HCT116 (cell line): ENCODE measurements around the gene ROR2.

ENCODE experiments used
- POLR2AphosphoS5 ChIP-seq: IDR thresholded peaks from 2 replicates; pipeline ENCODE4 v1.6.1; 2011; ENCODE audit warnings: mild to moderate bottlenecking, low read depth, low read length, moderate library complexity
- SIN3A ChIP-seq: IDR thresholded peaks from 2 replicates; pipeline ENCODE4 v1.6.1; 2012; ENCODE audit warnings: low read depth
- TCF7L2 ChIP-seq: IDR thresholded peaks from 2 replicates; pipeline ENCODE4 v1.7.0; 2011; ENCODE audit warnings: borderline replicate concordance, inconsistent platforms; ENCODE audit not compliant: insufficient read depth, insufficient read length; ENCODE audit errors: extremely low read depth
- ZFX ChIP-seq: fragments of 450-650 bp; IDR thresholded peaks from 2 replicates; pipeline ENCODE4 v1.6.1; 2017
- TF ChIP-seq, protein P1 (sequence below), 3 experiments: fragments of 200-600 bp in 1 of 3; sonication (generic) in 1 of 3; IDR thresholded peaks in 2 of 3; conservative IDR thresholded peaks in 1 of 3; 2 replicates each; pipeline ENCODE4 v1.5.1; 2012 to 2017; ENCODE audit warnings: low read depth in 2 of 3, low read length in 2 of 3, antibody characterized with exemption in 1 of 3, borderline replicate concordance in 1 of 3, control low read depth in 1 of 3, mild to moderate bottlenecking in 1 of 3, mixed read lengths in 1 of 3, mixed run types in 1 of 3, moderate library complexity in 1 of 3; ENCODE audit not compliant: insufficient read depth in 1 of 3

DNA sequence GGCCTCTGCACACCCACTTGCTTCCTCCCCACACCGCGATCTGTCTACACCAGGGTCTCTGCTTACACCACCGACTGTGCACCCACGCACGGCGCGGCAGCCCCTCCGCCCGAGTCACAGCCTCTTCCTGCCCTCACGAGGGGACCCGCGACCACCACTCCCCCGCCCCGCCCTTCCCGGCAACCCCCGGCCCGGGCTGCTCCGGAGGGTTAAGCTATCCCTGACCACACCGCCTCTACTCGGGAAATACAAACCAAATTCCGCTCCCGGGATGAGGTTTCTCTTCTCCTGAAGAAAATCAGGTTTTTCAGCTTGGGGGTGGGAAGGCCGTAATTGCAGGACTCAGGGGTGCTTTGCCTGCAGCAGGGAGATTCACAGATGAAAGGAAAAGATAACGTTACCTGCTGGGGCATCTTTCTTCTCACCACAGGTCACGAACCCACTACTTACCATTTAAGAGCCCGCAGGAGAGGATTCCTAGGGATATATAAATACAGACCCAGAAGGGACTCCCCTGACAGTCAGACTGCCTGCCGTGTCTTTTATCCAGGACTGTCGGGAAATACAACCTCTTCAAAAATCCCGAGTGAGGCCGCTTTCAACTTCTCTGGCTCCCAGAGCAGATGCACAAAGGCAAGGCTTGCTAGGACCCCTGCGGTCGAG lies 63.5 kb downstream of the ROR2 start:
- TF ChIP-seq, protein P1, sequence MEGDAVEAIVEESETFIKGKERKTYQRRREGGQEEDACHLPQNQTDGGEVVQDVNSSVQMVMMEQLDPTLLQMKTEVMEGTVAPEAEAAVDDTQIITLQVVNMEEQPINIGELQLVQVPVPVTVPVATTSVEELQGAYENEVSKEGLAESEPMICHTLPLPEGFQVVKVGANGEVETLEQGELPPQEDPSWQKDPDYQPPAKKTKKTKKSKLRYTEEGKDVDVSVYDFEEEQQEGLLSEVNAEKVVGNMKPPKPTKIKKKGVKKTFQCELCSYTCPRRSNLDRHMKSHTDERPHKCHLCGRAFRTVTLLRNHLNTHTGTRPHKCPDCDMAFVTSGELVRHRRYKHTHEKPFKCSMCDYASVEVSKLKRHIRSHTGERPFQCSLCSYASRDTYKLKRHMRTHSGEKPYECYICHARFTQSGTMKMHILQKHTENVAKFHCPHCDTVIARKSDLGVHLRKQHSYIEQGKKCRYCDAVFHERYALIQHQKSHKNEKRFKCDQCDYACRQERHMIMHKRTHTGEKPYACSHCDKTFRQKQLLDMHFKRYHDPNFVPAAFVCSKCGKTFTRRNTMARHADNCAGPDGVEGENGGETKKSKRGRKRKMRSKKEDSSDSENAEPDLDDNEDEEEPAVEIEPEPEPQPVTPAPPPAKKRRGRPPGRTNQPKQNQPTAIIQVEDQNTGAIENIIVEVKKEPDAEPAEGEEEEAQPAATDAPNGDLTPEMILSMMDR (IDR thresholded peaks at IDR 0.05 in 2 of 3, conservative IDR thresholded peaks at IDR 0.05 in 1 of 3; ENCODE audit: borderline replicate concordance in 1 of 3, insufficient read depth in 1 of 3, low read depth in 2 of 3, low read length in 2 of 3), result no peak
- TF ChIP-seq ZFX (no peak), TCF7L2 (no peak), POLR2AphosphoS5 (no peak), SIN3A (no peak)
